Endothelial cell of umbilical vein (primary cell): Measurements from ENCODE around the gene FMN1. TPM values are rescaled to one million over a fixed set of nuclear protein-coding genes. Genes with fewer than 3 reads are reported as not detected.

ENCODE experiments used
- BruUV-seq: library from RNA; stranded (reverse); fragments of 400-500 nt; replicated peaks from 2 replicates; lab custom pipeline; 2021; lab: Mats Ljungman, UMichigan
- CTCF ChIA-PET: fragments of 300-600, 350-600 bp; sonication (Branson Sonifier 250); formaldehyde crosslinking; loops from one replicate; lab custom pipeline; 2021; ENCODE audit warnings: antibody characterized with exemption, inconsistent platforms; lab: Charles Lee
- POLR2A ChIA-PET: fragments of 300-600, 350-600 bp; sonication (Branson Sonifier 250); formaldehyde crosslinking; loops from one replicate; lab custom pipeline; 2021; ENCODE audit warnings: antibody characterized with exemption, inconsistent platforms; lab: Charles Lee
- DNase-seq: peaks from one replicate; pipeline ENCODE4 v3.0.0-alpha.2; 2011; ENCODE audit warnings: low read depth, low spot score
- FAIRE-seq: peaks from 2 replicates; lab custom pipeline; 2011; peaks lifted over from hg19 to GRCh38; lab: Jason Lieb, UNC
- H2AFZ ChIP-seq: 2 replicates; pipeline ENCODE4 v1.6.0; 2012; ENCODE audit warnings: low read depth, low read length, control low read depth, inconsistent platforms
- H3K27ac ChIP-seq: 2 replicates; pipeline ENCODE4 v1.5.1; 2011; ENCODE audit warnings: low read depth, mild to moderate bottlenecking, control low read depth, low read length, moderate library complexity; ENCODE audit not compliant: insufficient read depth
- H3K27me3 ChIP-seq, 2 experiments: 2 replicates each; pipeline versions ENCODE4 v1.6.0 to v1.6.1; 2011; ENCODE audit warnings: low read length in 2 of 2, mixed read lengths in 1 of 2; ENCODE audit not compliant: control insufficient read depth in 2 of 2, insufficient read depth in 2 of 2
- H3K36me3 ChIP-seq, 2 experiments: 2 replicates in 1 of 2; 3 replicates in 1 of 2; pipeline ENCODE4 v1.5.1; 2011; ENCODE audit warnings: low read length in 2 of 2, mild to moderate bottlenecking in 1 of 2, moderate library complexity in 1 of 2; ENCODE audit not compliant: control insufficient read depth in 2 of 2, insufficient read depth in 2 of 2; ENCODE audit errors: extremely low read depth in 1 of 2
- H3K4me1 ChIP-seq: 3 replicates; pipeline ENCODE4 v1.5.1; 2011; ENCODE audit warnings: mild to moderate bottlenecking, low read length; ENCODE audit not compliant: control insufficient read depth, insufficient read depth; ENCODE audit errors: extremely low read depth
- H3K4me2 ChIP-seq: 2 replicates; pipeline ENCODE4 v1.6.1; 2011; ENCODE audit warnings: low read length, control low read depth, mixed read lengths; ENCODE audit not compliant: insufficient read depth
- H3K4me3 ChIP-seq, 3 experiments: fragments of 200-600 bp in 1 of 3; sonication (generic), shearing (Covaris generic) in 1 of 3; replicated peaks in 1 of 3; 2 replicates each; pipeline ENCODE4 v1.5.1; 2011 to 2016; ENCODE audit warnings: control low read depth in 3 of 3, low read length in 3 of 3, mild to moderate bottlenecking in 2 of 3, inconsistent platforms in 1 of 3, low read depth in 1 of 3, moderate library complexity in 1 of 3; ENCODE audit not compliant: insufficient read depth in 1 of 3
- H3K79me2 ChIP-seq: 2 replicates; pipeline ENCODE4 v1.6.0; 2012; ENCODE audit warnings: low read length, inconsistent platforms; ENCODE audit not compliant: control insufficient read depth, insufficient read depth
- H3K9ac ChIP-seq: replicated peaks from 2 replicates; pipeline ENCODE3; 2011; ENCODE audit warnings: low read length, control low read depth; ENCODE audit not compliant: insufficient read depth; ENCODE audit errors: extremely low read depth
- H3K9me1 ChIP-seq: replicated peaks from 3 replicates; pipeline ENCODE4 v1.6.0; 2011; ENCODE audit warnings: mild to moderate bottlenecking, low read length; ENCODE audit not compliant: control insufficient read depth, insufficient read depth; ENCODE audit errors: extremely low read depth
- H3K9me3 ChIP-seq: replicated peaks from 2 replicates; pipeline ENCODE4 v1.5.1; 2012; ENCODE audit warnings: low read length, inconsistent platforms; ENCODE audit not compliant: control insufficient read depth, insufficient read depth
- H4K20me1 ChIP-seq: replicated peaks from 2 replicates; pipeline ENCODE3; 2011; ENCODE audit warnings: mild to moderate bottlenecking, low read length; ENCODE audit not compliant: control insufficient read depth, insufficient read depth; ENCODE audit errors: extremely low read depth
- EZH2 ChIP-seq: IDR thresholded peaks from 2 replicates; pipeline ENCODE4 v1.6.1; 2012; ENCODE audit warnings: borderline replicate concordance, low read depth, mild to moderate bottlenecking, moderate library complexity, low read length, inconsistent platforms; ENCODE audit not compliant: severe bottlenecking
- FOS ChIP-seq: IDR thresholded peaks from 2 replicates; pipeline ENCODE4 v1.6.1; 2011; ENCODE audit warnings: mild to moderate bottlenecking, low read length, moderate library complexity, borderline replicate concordance; ENCODE audit not compliant: insufficient read depth
- GATA2 ChIP-seq: IDR thresholded peaks from 2 replicates; pipeline ENCODE4 v1.7.0; 2011; ENCODE audit warnings: low read depth, mild to moderate bottlenecking, moderate library complexity, mixed read lengths, low read length; ENCODE audit not compliant: insufficient read length, insufficient read depth
- JUN ChIP-seq: IDR thresholded peaks from 2 replicates; pipeline ENCODE4 v1.6.1; 2011; ENCODE audit warnings: borderline replicate concordance, low read depth; ENCODE audit not compliant: insufficient read length, insufficient read depth
- MYC ChIP-seq: IDR thresholded peaks from one replicate; pipeline ENCODE4 v1.6.1; 2011; ENCODE audit warnings: mild to moderate bottlenecking, low read depth, low read length
- POLR2A ChIP-seq: IDR thresholded peaks from 2 replicates; pipeline ENCODE4 v1.6.1; 2012; ENCODE audit warnings: low read depth, mild to moderate bottlenecking, control low read depth, low read length
- POLR2AphosphoS5 ChIP-seq: IDR thresholded peaks from 2 replicates; pipeline ENCODE4 v1.6.1; 2012; ENCODE audit warnings: low read depth, mild to moderate bottlenecking, control low read depth, low read length, moderate library complexity; ENCODE audit not compliant: insufficient read depth
- dilution Hi-C: fragments of 300-500 bp; cut with MboI; formaldehyde crosslinking; loops from one replicate; pipeline ENCODE4 v1.15.0; 2019; ENCODE audit warnings: low sequenced_read_pairs; ENCODE audit not compliant: extremely low pct_ligation_motif_present
- intact Hi-C: fragments of 100-400 bp; cut with micrococcal nuclease; formaldehyde crosslinking; loops from one replicate; pipeline ENCODE4 v1.10.0; 2022
- polyA plus RNA-seq, 4 experiments: library from polyadenylated mRNA; depleted of rRNA in 3 of 4; stranded (reverse) in 3 of 4; unstranded in 1 of 4; fragments of >200 nt; gene quantifications; 2 replicates each; pipeline versions ENCODE4 v1.2.1 to v1.2.3, GENCODE V29; 2011 to 2012; ENCODE audit warnings: missing spikeins in 1 of 4
- total RNA-seq: library from RNA; stranded (reverse); gene quantifications from 2 replicates; pipeline ENCODE4 v1.2.3, GENCODE V29; 2021
- TF ChIP-seq, protein P1 (sequence below): IDR thresholded peaks from 2 replicates; pipeline ENCODE4 v1.6.1; 2011; ENCODE audit not compliant: insufficient read depth, insufficient read length
- TF ChIP-seq, protein P2 (sequence below), 2 donors: IDR thresholded peaks; 1 replicate in 1 of 2; 2 replicates in 1 of 2; pipeline ENCODE4 v1.5.1; 2011; ENCODE audit warnings: low read length in 2 of 2, mild to moderate bottlenecking in 2 of 2, moderate library complexity in 2 of 2, control low read depth in 1 of 2, inconsistent platforms in 1 of 2, low read depth in 1 of 2; ENCODE audit not compliant: insufficient read depth in 1 of 2; ENCODE audit errors: extremely low read depth in 1 of 2

Gene FMN1
- total and polyA plus RNA-seq, 2 donors (not counting 3 experiments of a cell fraction or from before 2014, with no cell fraction given) = 0.01 to 0.29 TPM

DNA sequence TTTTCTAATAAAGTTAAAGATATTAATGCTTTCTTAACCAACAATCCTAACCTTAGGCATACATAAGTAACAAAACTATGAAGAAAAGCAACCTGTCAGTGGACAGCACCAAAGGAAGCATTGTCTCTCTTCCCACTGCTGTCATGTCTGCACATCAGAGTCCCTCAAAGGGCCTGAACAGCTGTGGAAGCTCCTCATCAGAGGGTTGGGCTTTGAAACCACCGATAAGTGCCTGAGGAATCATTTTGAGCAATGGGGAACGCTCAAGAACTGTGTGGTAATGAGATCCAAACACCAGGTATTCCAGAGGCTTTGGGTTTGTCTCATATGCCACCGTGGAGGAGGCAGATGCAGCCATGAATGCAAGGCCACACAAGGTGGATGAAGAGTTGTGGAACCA lies 182.5 kb downstream of the FMN1 start:
- Histone ChIP-seq H3K4me3 (no peak overlapping the region), H2AFZ (no peak overlapping the region), H3K4me1 (peaks cover 10% of the 10 kb centered on the region), H3K79me2 (no peaks in the 10 kb centered on the region), H3K36me3 (no peaks in the 10 kb centered on the region), H3K9ac (no peak overlapping the region), H3K9me1 (no peaks in the 10 kb centered on the region), H3K27ac (no peak overlapping the region), H3K27me3 (no peaks in the 10 kb centered on the region), H3K9me3 (no peaks in the 10 kb centered on the region), H4K20me1 (no peaks in the 10 kb centered on the region), H3K4me2 (no peak overlapping the region)
- DNase-seq (no peak), FAIRE-seq (no peak)
- ChIA-PET POLR2A (no interaction called here), CTCF (no interaction called here)
- intact Hi-C loops (no loop called here), dilution Hi-C loops (no loop called here)
- TF ChIP-seq, protein P1, sequence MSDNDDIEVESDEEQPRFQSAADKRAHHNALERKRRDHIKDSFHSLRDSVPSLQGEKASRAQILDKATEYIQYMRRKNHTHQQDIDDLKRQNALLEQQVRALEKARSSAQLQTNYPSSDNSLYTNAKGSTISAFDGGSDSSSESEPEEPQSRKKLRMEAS = no peak
- TF ChIP-seq EZH2 = no peak
- TF ChIP-seq GATA2 = no peak
- no peak for TF ChIP-seq FOS
- TF ChIP-seq POLR2AphosphoS5 = no peak
- TF ChIP-seq JUN = no peak
- TF ChIP-seq POLR2A = no peak
- TF ChIP-seq, protein P2, sequence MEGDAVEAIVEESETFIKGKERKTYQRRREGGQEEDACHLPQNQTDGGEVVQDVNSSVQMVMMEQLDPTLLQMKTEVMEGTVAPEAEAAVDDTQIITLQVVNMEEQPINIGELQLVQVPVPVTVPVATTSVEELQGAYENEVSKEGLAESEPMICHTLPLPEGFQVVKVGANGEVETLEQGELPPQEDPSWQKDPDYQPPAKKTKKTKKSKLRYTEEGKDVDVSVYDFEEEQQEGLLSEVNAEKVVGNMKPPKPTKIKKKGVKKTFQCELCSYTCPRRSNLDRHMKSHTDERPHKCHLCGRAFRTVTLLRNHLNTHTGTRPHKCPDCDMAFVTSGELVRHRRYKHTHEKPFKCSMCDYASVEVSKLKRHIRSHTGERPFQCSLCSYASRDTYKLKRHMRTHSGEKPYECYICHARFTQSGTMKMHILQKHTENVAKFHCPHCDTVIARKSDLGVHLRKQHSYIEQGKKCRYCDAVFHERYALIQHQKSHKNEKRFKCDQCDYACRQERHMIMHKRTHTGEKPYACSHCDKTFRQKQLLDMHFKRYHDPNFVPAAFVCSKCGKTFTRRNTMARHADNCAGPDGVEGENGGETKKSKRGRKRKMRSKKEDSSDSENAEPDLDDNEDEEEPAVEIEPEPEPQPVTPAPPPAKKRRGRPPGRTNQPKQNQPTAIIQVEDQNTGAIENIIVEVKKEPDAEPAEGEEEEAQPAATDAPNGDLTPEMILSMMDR (IDR thresholded peaks at IDR 0.05; ENCODE audit: extremely low read depth in 1 of 2, insufficient read depth in 1 of 2, low read depth in 1 of 2, low read length in 2 of 2) = no peak
- no peak for TF ChIP-seq MYC
- no TSS peak for BruUV-seq
